ENCODE measurements around the gene SRRM3.
"Not testable (repeated sequence)": the region's sequence is repeated elsewhere in the genome, so short reads cannot be mapped to it uniquely, and the experiment has no call there.

The SRRM3 gene
- total RNA-seq: 0 to 0.17 reads per million in 2 experiments

GRCh38 chr7:76201732-76202665 lies at the start of gene SRRM3:
Gene SRRM3, plus strand, starts transcription at chr7:76201896. Its CDS starts 33,171 bp downstream, at chr7:76235067.
- peak; percentile 76 for DNase-seq (ENCODE audit: low read depth)

- no peak for DNase-seq (ENCODE audit: low read depth)
Observed at GRCh38 chr7:76151932-76152331, 49.8 kb upstream of the SRRM3 start.

DNA sequence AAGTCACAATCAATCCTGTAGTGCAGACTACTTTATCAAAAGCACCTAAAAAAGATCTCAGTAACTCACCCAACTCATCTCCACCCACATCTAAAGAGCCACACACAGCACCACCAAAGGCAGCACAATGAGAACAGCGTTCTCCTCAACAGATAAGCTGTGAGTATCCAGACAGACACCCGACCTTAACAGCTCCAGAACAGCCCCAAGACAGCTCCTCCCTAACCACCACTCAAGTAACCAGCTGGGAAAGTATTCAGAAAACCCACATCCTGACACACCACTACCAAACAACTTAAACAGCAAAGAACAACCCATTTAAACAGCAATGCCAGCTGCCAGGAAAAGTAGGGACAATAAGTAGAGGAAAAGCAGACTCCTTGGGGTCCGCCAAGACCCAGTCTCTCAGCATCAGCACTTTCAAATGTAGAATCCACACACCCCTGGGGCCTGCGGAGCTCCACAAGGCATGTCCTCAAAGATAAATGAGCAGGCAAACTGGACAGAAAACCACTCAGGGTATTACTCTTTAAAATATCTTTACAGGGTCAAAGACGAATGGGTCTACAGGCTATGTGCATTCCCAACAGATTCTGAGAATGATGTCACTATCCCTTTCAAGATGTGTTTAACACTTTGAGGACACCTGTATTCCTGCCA lies 48.0 kb upstream of the SRRM3 start:
- DNase-seq (ENCODE audit: low read depth): not testable (repeated sequence)

GRCh38 chr7:76155938-76156337 lies 45.8 kb upstream of the SRRM3 start:
- DNase-seq (ENCODE audit: low read depth): no peak

DNA sequence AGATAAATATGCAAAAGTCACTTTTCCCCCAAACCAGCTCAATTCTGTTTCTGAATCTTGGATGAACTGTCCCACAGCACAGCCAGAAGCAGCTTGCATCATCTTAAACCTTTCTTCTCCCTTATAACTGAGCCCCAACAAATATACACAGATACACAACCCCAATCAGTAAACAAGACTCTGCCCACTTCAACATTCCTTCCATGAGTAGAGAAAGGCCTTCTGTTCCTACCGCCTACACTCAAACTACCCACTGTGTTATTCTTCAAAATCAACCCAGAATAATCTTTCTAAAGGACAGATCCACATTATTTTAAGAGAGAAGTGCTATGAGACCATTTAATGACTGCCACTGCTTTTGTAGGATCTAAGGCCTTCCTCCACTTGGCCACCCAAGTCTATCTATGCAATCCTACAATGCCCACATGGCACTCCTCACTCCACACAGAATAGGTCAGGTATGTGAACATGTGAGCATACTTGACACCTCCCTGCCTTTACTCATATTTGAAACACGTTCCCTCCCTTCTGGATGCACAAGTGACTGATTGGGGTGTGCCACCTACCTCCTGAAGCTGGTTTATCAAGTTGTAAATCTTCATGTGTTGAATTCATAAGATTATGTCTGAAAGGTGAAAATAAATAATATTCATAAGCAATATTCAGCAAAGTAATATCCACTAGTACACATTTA lies 44.6 kb upstream of the SRRM3 start:
- DNase-seq (ENCODE audit: low read depth): not testable (repeated sequence)

DNA sequence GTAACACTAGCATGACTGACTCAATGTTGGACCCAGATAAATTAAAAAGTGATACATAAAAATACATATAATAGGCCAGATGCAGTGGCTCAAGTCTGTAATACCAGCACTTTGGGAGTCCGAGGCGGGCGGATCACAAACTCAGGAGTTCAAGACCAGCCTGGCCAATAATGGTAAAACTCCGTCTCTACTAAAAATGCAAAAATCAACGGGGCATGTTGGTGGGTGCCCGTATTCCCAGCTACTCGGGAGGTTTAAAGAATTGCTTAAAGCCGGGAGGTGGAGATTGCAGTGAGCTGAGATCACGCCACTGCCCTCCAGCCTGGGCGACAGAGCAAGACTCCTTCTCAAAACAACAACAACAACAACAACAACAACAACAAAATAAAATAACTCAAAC lies 43.3 kb upstream of the SRRM3 start:
- not testable (repeated sequence) for DNase-seq (ENCODE audit: low read depth)

- not testable (repeated sequence) for DNase-seq (ENCODE audit: low read depth)
Observed at GRCh38 chr7:76162416-76163170, 39.1 kb upstream of the SRRM3 start.

- DNase-seq (ENCODE audit: low read depth): not testable (repeated sequence)
Observed at GRCh38 chr7:76163812-76164211, 37.9 kb upstream of the SRRM3 start.

DNA sequence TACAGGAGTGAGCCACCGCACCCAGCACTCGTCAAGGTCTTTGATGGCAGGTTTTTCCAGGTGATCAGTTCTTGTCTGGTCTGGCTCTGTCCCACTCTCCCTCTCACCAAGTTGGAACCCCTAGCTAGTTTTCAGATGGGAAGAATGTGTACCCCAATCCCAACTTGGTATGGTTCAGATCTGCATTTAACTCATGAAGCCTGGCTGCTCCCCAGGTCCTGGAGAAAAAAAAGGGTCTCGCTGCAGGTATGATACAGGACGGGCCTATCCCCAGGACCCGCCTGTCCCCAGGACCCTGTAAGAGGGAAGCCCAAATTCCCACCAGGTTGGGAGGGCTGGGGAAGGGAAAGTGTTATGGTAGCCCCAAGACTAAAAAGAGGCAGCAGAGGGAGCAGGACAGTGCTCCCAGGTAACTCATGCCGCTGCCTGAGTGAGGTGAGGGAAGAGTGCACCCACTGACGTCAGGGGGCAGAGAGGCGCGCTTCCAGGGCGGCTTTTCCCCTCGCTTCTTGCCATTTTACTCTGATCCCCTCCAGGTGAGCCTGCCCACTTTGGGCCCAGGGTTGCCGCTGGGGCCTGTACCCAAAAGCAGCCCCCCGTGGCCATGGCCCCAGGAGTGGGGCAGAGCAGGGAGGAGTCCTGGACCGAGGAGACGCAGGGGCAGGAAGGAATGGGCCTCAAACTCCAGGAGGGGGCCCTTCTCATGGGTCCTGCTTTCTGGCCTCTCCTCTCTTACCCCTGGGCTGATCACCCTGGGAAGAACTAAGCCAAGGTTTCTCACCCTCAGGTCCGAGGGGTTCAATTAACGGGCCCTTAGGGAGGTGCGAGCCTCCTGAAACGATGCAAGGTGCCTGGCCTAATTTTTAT lies 36.4 kb upstream of the SRRM3 start:
- no peak for DNase-seq (ENCODE audit: low read depth)

DNA sequence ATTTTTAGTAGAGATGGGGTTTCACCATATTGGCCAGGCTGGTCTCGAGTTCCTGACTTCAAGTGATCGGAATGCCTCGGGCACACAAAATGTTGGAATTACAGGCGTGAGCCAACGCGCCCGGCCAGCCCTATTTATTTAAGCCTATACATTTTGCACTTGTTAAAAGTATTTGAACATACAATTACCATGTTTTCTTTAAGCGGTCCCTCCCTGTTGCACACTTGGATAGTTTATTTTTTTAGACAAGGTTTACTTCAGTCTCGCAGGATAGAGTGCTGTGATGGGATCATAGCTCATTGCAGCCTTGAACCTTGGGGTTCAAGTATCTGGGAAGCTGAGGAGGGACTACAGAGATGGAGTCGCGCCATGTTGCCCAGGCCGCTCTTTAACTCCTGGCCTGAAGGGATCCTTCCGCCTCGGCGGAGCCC lies 35.7 kb upstream of the SRRM3 start:
- DNase-seq (ENCODE audit: low read depth): no peak

DNA sequence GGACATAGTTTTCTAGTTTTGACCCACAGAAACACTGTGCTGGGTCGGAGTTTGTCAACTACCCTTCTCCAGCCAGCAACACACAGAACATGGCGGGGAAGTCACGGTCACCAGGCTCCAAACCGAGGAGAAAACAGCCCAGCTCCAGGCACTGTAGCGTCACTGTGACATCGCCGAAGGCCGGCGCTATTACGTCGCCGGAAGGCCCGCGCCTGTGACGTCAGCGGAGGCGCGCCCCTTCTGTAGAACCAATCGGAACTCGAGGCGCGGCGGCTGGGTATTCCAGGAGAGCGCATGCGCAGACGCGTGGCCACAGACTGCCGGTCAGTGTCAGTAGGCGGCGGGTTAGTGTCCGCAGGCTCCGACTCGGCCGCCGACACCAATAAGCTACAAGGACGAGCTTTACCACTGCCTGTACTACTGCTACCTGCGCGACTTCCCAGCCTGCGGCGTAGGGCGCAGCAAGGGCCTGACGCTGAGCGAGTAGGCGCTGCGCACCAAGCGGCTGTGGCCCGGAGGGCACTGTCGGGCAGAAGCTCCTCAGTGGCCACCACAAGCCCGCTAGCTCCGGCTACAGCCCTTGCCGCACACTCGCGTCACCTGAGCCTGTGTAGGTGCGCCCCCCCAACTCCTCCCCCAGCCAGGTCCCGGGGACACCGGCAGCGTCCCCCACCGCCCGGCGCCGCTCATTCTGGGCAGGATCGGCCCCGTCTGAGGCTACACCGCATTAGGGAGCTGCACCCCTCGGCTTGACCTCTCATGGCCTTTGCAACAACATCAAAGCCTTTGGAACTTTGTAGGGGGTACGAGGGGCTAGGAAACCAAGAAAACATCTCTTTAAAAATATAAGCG lies 35.1 kb upstream of the SRRM3 start:
- DNase-seq (ENCODE audit: low read depth): peak; percentile 85

DNA sequence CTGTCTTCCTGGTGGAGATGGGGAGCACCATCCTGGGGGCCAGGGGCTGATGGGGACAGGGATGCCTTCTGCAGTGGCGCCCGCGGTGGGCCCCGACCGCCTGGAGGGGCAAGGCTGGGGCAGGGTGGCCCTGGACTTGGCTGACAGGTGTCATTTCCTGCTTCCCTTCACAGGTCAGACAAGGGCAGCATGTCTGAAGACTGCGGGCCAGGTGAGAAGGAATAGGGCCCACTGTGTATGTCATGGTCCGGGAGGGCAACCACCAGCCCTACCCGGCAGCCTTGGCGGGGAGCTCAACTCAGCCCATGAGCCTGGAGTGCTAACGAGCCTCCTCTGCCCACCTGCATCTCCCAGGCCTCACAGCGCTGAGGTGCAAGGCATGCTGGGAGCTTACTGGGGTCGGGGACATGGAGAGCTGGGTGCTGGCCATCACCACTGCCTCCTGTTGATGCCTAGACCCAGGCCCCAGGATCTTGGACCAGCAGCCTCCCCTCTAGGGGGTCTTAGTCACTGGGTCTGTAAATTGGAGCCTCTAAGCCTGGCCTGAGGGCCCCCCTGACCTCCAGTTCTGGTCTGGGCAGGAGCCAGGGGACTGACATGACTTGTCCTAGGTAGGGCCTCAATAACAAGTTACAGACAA lies 28.0 kb upstream of the SRRM3 start:
- DNase-seq (ENCODE audit: low read depth): no peak

GRCh38 chr7:76176951-76177350 lies 24.7 kb upstream of the SRRM3 start:
- not testable (repeated sequence) for DNase-seq (ENCODE audit: low read depth)

- no peak for DNase-seq (ENCODE audit: low read depth)
Observed at GRCh38 chr7:76179686-76180085, 22.0 kb upstream of the SRRM3 start.

DNA sequence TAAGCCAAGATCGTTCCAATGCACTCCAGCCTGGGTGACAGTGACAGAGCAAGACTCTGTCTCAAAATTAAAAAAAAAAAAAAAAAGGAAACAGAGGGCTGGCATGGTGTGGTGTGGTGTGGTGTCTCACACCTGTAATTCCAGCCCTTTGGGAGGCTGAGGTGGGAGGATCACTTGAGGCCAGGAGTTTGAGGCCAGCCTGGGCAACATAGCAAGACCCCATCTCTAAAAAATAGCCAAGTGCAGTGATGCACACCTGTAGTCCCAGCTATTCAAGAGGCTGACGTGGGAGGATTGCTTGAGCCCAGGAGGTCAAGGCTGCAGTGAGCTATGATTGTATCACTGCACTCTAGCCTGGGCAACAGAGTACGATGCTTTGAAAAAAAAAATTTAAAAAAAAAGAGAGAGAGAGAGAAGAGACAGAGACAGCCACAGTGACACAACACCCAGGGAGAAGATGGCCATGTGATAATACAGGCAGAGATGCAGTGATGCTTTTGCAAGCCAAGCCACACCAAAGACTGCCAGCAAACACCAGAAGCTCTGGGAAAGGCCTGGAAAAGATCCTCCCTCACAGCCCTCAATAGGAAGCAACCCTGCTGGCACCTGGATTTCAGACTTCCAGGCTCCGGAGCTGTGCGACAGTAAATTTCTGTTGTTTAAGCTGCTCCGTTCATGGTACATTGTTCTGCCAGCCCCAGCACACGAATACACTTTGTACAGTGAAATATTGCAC lies 19.3 kb upstream of the SRRM3 start:
- DNase-seq (ENCODE audit: low read depth): no peak

DNA sequence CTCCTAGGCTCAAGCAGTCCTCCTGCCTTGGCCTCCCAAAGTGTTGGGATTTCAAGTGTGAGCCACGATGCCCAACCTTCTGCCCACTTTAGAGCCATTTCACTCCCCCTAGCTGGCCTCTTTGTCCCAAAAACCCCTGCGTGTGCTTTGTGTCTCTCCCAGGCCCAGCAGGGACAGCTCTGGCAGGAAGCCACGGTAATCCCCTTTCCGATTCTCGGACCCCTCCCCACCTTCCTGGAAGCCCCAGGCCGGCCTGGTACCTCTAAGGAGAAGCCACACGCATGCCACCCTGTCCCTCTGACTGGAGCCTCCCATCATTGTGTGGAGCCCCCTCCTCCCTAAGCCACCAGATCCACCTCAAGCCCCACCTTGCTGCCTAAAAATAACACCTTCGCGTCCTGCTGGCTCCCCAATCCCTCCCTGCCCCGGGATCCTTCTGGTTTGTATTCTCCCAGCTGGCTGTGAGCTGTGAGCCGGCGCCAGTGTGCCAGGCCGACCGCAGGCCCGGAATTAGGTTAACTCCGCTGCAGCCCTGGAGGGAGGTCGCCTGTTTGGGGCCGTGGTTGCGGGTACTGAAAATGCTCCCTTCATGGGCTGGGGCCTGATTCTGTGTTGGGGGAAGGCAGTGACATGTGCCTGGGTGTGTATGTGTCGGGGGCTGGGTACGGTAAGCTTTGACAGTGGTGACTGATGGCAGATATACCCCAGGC lies 16.4 kb upstream of the SRRM3 start:
- DNase-seq (ENCODE audit: low read depth): no peak

- no peak for DNase-seq (ENCODE audit: low read depth)
Observed at GRCh38 chr7:76187272-76187671, 14.4 kb upstream of the SRRM3 start.

DNA sequence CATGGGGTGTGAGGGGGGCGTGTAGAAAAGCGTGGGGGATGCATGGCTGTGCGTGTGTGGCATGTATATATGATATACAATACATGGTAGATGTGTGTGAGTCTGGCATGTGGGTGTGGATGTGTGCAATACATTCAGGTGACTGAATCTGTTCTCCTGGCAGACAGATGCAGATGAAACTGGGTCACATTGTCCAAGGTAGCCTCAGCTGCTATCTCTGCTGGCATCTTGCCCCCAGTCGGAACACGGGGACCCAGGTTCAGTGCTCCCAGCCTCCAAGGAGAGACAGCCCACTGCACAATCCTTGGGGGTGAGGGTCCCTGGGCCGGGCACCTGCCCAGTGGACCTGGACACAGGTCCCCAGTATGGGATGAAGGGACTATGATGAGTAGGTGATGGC lies 12.4 kb upstream of the SRRM3 start:
- DNase-seq (ENCODE audit: low read depth): no peak

Data from T follicular helper cell (primary cell).